Muscle of leg (tissue), 11 donors: ENCODE results near the gene LETM1. TPM values are rescaled to one million over a fixed set of nuclear protein-coding genes. Genes with fewer than 3 reads are reported as not detected.

Experiments
- DNase-seq: peaks from one replicate; pipeline ENCODE4 v3.0.0; 2013
- H3K27ac ChIP-seq: one replicate; pipeline ENCODE4 v1.5.1; 2013; ENCODE audit warnings: mild to moderate bottlenecking, low read length, control low read depth
- H3K27me3 ChIP-seq: one replicate; pipeline ENCODE4 v1.6.1; 2013; ENCODE audit warnings: low read length; ENCODE audit not compliant: control insufficient read depth, insufficient read depth
- H3K36me3 ChIP-seq: one replicate; pipeline ENCODE4 v1.6.1; 2013; ENCODE audit warnings: low read length; ENCODE audit not compliant: control insufficient read depth, insufficient read depth
- H3K4me1 ChIP-seq: one replicate; pipeline ENCODE4 v1.6.1; 2013; ENCODE audit warnings: low read length; ENCODE audit not compliant: control insufficient read depth, insufficient read depth
- H3K4me3 ChIP-seq: one replicate; pipeline ENCODE4 v1.5.1; 2013; ENCODE audit warnings: low read length, control low read depth
- H3K9me3 ChIP-seq: replicated peaks from 2 replicates; pipeline ENCODE4 v1.6.1; 2013; ENCODE audit warnings: low read depth, low read length; ENCODE audit not compliant: control insufficient read depth
- WGBS: methylation state at CpG from one replicate; pipeline ENCODE4 v1.1.5; 2013; ENCODE audit warnings: missing lambda C conversion rate; ENCODE audit not compliant: insufficient coverage; 5-methylcytosine and 5-hydroxymethylcytosine counted together
- polyA plus RNA-seq, 8 donors: library from polyadenylated mRNA; unstranded; fragments of 120-200 nt; gene quantifications; one replicate each; pipeline versions ENCODE4 v1.2.1 to v1.2.3, GENCODE V29; 2013; ENCODE audit warnings: inconsistent platforms in 1 of 8, low replicate concordance in 1 of 8; ENCODE audit not compliant: insufficient read length in 8 of 8, insufficient read depth in 1 of 8
- total RNA-seq: library from RNA; stranded (reverse); fragments of 120-200 nt; gene quantifications from one replicate; pipeline ENCODE4 v1.2.4, GENCODE V29; 2013

The LETM1 gene
- total and polyA plus RNA-seq, 9 donors = 11.7 to 20.1 (median 15.7) TPM

DNA sequence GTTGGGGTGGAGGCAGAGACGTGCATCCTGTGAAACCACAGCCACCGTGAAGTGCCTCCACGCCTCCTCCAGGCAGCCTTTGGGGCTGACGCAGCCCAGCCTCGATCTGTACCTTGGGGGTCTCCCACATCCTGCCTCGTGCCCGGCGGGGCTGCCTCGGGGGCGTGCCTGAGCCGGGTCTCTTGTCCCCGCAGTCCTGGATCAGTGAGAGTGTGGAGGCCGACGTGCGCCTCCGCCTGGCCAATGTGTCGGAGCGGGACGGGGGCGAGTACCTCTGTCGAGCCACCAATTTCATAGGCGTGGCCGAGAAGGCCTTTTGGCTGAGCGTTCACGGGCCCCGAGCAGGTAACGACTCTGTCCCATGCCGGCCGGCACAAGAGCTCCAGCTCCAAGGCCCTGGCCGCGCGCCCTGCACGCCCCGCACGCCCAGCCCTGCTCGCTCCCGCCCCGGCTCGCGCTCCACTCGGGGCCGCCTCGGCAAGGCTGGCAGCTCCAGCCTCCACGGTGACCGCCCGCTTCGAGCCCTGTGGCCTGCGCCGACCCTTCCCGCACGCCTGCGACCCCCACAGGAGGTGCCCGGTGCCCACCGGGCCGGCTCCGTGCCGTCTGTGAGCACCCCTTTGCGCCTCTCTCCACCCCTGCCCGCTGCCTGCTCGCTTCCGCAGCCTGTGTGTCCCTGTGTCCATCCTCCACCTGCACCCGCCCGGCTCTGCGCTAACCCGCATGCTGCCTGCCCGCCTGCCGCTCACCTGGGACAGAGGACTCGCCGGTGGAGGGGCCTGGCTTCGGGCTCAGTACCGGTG is 53.0 kb downstream of the LETM1 start:
- Histone ChIP-seq H3K36me3 (no peaks in the 10 kb centered on the region), H3K9me3 (no peaks in the 10 kb centered on the region), H3K27ac (no peak overlapping the region), H3K4me3 (no peak overlapping the region), H3K4me1 (peaks cover 7% of the 10 kb centered on the region), H3K27me3 (peaks cover 2% of the 10 kb centered on the region)
- 85% methylated on average over 71 of the region's 71 CpGs for WGBS
- no peak for DNase-seq

- 53% methylated on average over 22 of the region's 22 CpGs for WGBS
- Histone ChIP-seq H3K4me3 (no peak overlapping the region), H3K36me3 (no peaks in the 10 kb centered on the region), H3K27me3 (peaks cover 5% of the 10 kb centered on the region), H3K9me3 (no peaks in the 10 kb centered on the region), H3K27ac (no peak overlapping the region), H3K4me1 (peaks cover 7% of the 10 kb centered on the region)
- DNase-seq = no peak
Observed at GRCh38 chr4:1802151-1802715, 53.7 kb downstream of the LETM1 start.

DNA sequence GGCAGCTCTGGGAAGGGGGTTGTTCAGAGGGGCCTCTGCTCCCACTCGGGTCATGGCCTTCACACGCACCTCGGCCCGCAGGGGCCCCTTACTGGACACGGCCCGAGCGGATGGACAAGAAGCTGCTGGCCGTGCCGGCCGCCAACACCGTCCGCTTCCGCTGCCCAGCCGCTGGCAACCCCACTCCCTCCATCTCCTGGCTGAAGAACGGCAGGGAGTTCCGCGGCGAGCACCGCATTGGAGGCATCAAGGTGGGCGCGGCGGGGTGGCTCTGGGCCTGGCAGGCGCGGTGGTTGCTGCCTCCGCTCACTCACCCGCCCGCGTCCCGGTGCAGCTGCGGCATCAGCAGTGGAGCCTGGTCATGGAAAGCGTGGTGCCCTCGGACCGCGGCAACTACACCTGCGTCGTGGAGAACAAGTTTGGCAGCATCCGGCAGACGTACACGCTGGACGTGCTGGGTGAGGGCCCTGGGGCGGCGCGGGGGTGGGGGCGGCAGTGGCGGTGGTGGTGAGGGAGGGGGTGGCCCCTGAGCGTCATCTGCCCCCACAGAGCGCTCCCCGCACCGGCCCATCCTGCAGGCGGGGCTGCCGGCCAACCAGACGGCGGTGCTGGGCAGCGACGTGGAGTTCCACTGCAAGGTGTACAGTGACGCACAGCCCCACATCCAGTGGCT is 54.5 kb downstream of the LETM1 start:
- no peak for DNase-seq
- Histone ChIP-seq H3K4me1 (peaks cover 7% of the 10 kb centered on the region), H3K4me3 (no peak overlapping the region), H3K27ac (no peak overlapping the region), H3K9me3 (no peaks in the 10 kb centered on the region), H3K36me3 (no peaks in the 10 kb centered on the region), H3K27me3 (peaks cover 13% of the 10 kb centered on the region)
- 91% methylated on average over 48 of the region's 56 CpGs for WGBS

GRCh38 chr4:1800805-1801204 is 55.2 kb downstream of the LETM1 start:
- no peak for DNase-seq
- H3K36me3 ChIP-seq = no peaks in the 10 kb centered on the region
- no peaks in the 10 kb centered on the region for H3K9me3 ChIP-seq
- peaks cover 19% of the 10 kb centered on the region for H3K27me3 ChIP-seq
- H3K4me3 ChIP-seq = no peak overlapping the region
- no peak overlapping the region for H3K27ac ChIP-seq
- WGBS = 74% methylated on average over 7 of the region's 10 CpGs
- H3K4me1 ChIP-seq = peaks cover 7% of the 10 kb centered on the region

GRCh38 chr4:1799387-1800375 is 56.3 kb downstream of the LETM1 start:
- peaks cover 29% of the 10 kb centered on the region for H3K27me3 ChIP-seq
- 87% methylated on average over 39 of the region's 41 CpGs for WGBS
- no peaks in the 10 kb centered on the region for H3K36me3 ChIP-seq
- DNase-seq = no peak
- no peak overlapping the region for H3K27ac ChIP-seq
- H3K4me3 ChIP-seq = no peak overlapping the region
- H3K4me1 ChIP-seq = peaks cover 14% of the 10 kb centered on the region
- no peaks in the 10 kb centered on the region for H3K9me3 ChIP-seq

DNA sequence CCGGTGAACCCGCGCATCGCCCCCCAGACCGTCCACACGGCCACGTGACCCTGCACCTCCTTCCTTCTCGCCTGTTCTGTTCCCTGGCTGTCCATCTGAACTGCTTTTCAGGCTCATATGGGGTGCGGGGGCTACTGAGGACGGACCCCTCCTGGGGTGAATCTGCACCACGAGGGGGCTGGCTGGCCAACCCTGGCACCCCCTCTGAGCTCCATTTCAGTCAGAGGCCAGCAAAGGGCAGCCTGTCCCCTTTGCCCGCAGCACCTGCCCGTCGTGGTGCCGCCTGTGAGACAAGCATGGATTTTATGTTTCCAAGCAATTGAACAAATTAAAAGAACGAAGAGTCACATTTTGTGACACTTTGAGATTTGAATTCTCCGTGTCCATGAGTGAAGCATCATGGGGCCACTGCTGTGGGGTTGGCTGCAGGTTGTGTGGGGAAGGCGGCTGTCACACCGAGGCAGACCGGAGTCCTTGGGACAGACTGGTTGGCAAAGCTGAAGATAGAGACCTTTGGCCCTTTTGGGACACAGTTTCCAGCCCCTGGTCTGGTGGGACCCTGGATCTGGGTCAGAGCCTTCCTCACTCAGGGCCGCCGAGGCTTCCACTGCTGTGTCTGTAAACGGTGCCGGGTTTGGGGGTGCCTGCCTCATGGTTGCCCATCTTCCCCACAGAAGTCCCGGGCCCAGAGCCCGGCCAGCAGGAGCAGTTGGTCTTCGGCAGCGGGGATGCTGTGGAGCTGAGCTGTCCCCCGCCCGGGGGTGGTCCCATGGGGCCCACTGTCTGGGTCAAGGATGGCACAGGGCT is 57.2 kb downstream of the LETM1 start:
- Histone ChIP-seq H3K9me3 (no peaks in the 10 kb centered on the region), H3K27ac (no peak overlapping the region), H3K4me3 (no peak overlapping the region), H3K27me3 (peaks cover 37% of the 10 kb centered on the region), H3K36me3 (no peaks in the 10 kb centered on the region), H3K4me1 (peaks cover 21% of the 10 kb centered on the region)
- DNase-seq = no peak
- WGBS = 78% methylated on average over 30 of the region's 30 CpGs

DNA sequence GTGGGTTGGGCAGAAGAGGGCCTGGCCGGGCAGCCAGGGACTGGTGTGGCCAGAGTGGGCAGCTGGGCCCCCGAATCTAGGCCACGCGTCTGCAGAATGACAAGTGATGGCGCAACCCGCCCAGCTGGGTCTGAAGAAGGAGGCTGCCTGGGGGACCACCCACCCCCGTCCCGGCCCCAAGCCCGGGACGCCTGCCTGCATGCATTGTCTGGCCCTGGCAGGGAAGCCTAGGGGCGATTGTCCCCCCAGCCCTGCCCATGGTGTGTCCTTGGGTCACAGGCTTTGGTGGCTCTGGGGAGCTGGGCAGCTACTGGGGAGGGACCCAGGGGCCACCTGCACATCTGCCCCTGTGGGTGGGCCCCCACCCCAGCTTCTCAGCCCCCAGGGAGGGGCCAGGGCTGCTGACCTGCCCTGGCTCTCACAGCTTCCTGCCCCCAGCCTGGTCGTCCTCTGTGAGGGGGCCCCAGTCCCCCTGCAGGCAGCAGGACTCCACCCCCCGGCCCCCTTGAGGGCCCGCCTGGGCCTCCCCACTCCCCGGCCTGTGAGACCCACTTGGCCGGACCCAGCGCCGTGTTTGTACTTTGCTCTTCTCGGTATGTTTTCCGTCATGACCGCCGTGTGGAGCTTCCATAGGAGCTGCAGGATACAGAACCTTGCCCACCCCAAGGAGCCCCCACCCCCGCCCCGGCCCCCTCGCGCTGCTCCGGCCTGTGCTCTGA is 57.9 kb downstream of the LETM1 start:
- Histone ChIP-seq H3K4me3 (no peak overlapping the region), H3K27me3 (peaks cover 38% of the 10 kb centered on the region), H3K27ac (no peak overlapping the region), H3K9me3 (no peaks in the 10 kb centered on the region), H3K4me1 (peaks cover 21% of the 10 kb centered on the region), H3K36me3 (no peaks in the 10 kb centered on the region)
- WGBS = 64% methylated on average over 18 of the region's 27 CpGs
- no peak for DNase-seq

DNA sequence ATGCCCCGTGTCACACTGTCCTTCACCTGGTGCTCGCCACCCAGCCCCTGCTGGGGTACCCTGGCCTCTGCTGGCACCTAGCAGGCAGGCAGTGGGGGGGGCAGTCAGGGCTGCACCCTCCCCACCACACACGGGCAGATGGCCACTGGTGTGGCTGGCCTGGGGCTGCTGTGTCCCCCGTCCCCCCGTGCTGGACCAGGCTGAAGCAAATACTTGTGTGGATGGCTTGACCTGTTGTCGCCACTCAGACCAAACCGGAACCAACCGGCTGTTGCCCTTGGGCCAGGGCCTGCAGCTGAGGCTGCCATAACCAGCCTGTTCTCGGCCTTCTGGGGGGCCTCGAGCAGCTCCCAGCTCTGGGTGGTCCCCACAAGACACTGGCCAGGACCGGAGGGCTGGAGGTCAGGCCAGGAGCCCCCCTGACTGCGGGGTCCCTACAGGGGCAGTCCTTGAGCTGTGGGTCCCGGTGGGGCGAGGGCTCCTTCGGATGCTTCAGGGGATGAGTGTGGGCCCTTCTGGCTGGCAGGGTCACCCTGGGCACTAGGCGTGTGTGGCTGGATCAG is 58.6 kb downstream of the LETM1 start:
- no peaks in the 10 kb centered on the region for H3K36me3 ChIP-seq
- no peaks in the 10 kb centered on the region for H3K9me3 ChIP-seq
- 72% methylated on average over 15 of the region's 16 CpGs for WGBS
- peaks cover 21% of the 10 kb centered on the region for H3K4me1 ChIP-seq
- no peak overlapping the region for H3K4me3 ChIP-seq
- no peak for DNase-seq
- peaks cover 42% of the 10 kb centered on the region for H3K27me3 ChIP-seq
- H3K27ac ChIP-seq = no peak overlapping the region
